NCI-H146 (cell line): ENCODE results near the gene ADAM23.
A peak's percentile ranks its signal among the peaks of the same experiment; 100 is the strongest.

Source experiments
- DNase-seq: peaks from one replicate; lab custom pipeline; 2025; lab: John Stamatoyannopoulos, UW

Gene ADAM23

GRCh38 chr2:206511283-206511682 lies 68.0 kb downstream of the ADAM23 start:
- DNase-seq = no peak

GRCh38 chr2:206512999-206513398 lies 69.7 kb downstream of the ADAM23 start:
- DNase-seq = no peak

- no peak for DNase-seq
These were observed 72.2 kb downstream of the ADAM23 start for GRCh38 chr2:206515580-206515979.

GRCh38 chr2:206518997-206519396 lies 75.7 kb downstream of the ADAM23 start:
- no peak for DNase-seq

- DNase-seq = no peak
These were observed 77.1 kb downstream of the ADAM23 start for GRCh38 chr2:206520450-206520849.

- DNase-seq = no peak
These were observed 77.8 kb downstream of the ADAM23 start for GRCh38 chr2:206521115-206521514.

- DNase-seq = no peak
These were observed 78.3 kb downstream of the ADAM23 start for GRCh38 chr2:206521612-206522011.

- no peak for DNase-seq
These were observed 83.1 kb downstream of the ADAM23 start for GRCh38 chr2:206526416-206526815.

GRCh38 chr2:206527153-206527552 lies 83.8 kb downstream of the ADAM23 start:
- DNase-seq = no peak

- DNase-seq = no peak
These were observed 87.4 kb downstream of the ADAM23 start for GRCh38 chr2:206530727-206531126.

GRCh38 chr2:206531996-206532543 lies 88.7 kb downstream of the ADAM23 start:
- DNase-seq = no peak

GRCh38 chr2:206533977-206534376 lies 90.6 kb downstream of the ADAM23 start:
- no peak for DNase-seq

GRCh38 chr2:206535260-206535986 lies 92.1 kb downstream of the ADAM23 start:
- no peak for DNase-seq

- no peak for DNase-seq
These were observed 97.4 kb downstream of the ADAM23 start for GRCh38 chr2:206540757-206541156.

GRCh38 chr2:206543073-206543472 lies 99.7 kb downstream of the ADAM23 start:
- DNase-seq = no peak

GRCh38 chr2:206548383-206548782 lies 105.1 kb downstream of the ADAM23 start:
- DNase-seq = no peak

GRCh38 chr2:206555721-206556120 lies 112.4 kb downstream of the ADAM23 start:
- DNase-seq = no peak

- DNase-seq = peak; percentile 0
These were observed 113.1 kb downstream of the ADAM23 start for GRCh38 chr2:206556357-206556949.

- DNase-seq = no peak
These were observed 114.0 kb downstream of the ADAM23 start for GRCh38 chr2:206557321-206557720.

GRCh38 chr2:206558492-206558891 lies 115.2 kb downstream of the ADAM23 start:
- DNase-seq = no peak

- DNase-seq = no peak
These were observed 118.6 kb downstream of the ADAM23 start for GRCh38 chr2:206561962-206562361.

GRCh38 chr2:206562375-206562774 lies 119.0 kb downstream of the ADAM23 start:
- DNase-seq = no peak

GRCh38 chr2:206563374-206563773 lies 120.0 kb downstream of the ADAM23 start:
- DNase-seq = no peak

- DNase-seq = no peak
These were observed 122.3 kb downstream of the ADAM23 start for GRCh38 chr2:206565666-206566065.
